CMK (cell line): ENCODE results near the gene PPM1M.

Experiments
- DNase-seq: peaks from one replicate; pipeline ENCODE4 v3.0.0-alpha.2; 2010; ENCODE audit warnings: low read depth

PPM1M gene

DNA sequence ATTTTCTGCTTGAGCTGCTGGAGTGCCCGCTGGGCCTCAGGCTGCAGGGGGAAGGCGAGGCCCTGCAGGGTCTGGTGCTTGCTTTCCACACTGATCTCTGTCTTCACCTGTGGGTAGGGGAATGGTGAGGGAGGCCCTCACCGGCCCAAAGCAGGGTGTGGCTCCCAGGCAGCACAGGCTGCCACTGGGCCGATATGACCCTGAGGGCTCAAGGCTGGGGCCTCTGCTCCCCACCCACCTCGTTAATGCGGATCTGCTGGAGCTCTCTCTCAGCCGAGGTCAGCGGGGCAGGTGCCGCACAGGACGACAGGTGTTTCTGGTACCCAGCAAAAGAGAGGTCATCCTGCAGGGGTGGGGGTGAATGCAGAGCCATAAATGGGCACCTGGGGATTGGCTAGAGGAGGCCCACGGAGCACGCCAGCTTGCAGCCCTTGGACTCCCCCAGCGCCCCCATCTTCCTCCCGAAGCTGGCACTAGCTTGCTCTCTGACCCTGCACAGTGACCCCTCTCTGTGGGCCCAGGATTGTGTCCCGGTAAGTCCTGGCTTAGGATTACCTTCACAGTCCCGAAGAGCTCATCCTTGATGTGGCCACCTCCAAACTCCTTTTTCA is 14.6 kb upstream of the PPM1M start:
- DNase-seq = no peak

DNA sequence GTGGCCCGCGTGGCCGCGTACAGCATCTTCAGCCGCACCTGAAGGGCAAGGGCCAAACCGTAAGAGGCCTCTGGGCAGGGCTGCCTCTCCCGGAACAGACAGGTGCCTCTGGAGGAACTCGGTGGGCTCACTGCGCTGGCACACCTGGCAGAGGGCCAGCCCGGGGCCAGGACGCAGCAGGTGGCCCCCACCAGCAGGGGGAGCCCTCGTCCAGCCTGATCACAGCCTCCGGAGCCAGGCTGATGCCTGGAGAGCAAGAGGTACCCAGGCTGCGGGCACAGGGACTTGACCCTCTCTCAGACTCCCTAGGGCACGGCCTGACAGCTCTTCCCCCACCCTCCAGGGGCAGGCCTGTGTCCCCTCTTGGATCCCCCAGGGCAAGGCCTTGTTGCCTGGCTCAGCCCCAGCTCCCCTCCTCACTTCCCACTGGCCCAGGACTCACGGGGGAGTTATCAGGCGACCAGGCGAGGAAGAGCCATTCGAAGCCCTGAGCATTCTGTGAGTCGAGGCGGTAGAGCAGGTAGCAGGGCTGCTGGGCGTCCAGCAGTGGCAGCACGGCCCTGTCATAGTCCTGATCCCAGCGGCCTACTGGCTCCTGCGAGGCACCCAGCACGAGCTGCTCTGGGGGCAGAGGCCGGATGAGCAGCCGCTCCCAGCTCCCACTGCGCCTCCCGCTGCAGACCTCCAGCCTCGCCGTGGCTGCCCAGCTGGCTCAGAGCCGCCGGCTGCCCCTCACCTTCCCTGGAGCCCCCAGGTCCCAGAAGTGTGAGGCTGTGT is 13.9 kb upstream of the PPM1M start:
- DNase-seq = no peak

DNA sequence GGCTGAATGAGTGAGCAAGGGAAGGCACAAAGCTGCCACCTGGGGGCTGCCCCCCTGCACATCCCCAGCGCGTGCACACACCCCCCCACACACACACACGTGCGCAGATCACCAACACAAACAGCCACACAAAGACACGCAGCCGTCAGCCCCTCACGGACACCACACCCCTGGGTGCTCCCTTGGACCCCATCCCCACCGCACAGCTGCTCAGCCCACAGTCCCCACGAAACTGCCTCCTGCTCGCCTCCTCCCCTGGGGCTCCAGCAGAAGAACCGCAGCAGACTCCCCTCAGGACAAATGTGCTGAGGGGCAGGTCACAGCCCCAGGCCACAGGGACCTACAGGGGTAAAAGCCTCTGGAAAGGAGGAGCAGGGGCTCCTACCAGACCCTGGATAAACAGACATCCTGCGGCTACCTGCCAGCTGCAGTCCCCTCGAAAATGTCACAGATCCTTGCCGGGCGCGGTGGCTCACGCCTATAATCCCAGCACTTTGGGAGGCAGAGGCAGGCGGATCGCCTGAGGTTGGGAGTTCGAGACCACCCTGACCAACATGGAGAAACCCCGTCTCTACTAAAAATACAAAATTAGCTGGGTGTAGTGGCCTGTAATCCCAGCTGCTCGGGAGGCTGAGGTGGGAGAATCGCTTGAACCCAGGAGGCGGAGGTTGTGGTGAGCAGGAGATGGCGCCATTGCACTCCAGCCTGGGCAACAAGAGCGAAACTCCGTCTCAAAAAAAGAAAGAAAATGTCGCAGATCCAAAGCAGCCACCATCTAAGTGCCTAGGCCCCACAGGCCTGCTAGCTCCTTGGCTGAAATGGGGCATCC is 13.1 kb upstream of the PPM1M start:
- DNase-seq = no peak

DNA sequence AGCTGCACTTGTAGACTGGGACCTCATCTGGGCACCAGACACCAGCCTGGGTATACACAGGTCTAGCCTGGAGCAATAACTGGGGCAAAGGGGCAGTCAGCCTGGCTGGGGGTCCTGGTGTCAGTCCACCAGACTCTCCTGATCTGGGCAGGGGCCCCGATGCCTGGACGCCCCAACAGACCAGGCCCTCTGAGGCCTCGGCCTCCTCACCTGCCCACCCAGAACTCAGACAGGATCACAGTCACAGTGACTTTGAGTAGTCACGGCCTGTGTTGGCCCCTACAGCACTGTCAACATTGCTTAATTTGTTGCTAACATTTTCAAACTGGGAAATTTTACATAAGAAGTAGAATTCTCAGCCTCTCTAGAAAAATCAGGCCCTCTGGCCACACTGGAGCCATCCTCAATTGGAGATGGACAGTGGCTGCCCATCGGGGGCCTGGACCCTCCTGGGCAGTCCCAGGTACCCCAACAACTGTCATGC is 12.4 kb upstream of the PPM1M start:
- DNase-seq = no peak

DNA sequence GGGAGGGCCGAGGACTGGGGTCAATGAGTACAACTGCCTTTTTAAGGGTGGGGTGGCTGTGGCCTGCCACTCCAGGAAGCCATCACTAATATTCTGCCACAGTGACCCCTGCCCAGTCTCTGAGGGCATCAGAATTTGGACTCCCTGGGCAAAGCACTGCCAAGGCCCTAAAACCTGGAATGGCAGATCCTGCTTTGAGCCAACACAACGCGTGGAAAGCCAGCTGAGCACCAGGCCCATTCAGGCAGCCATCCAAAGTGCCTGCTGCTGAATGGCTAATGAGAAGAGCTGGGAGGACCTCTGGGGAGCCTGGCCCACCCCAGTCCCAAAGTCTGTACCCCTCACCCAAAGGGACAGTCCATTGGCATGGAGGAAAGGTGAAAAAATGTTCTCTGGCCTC is 11.6 kb upstream of the PPM1M start:
- no peak for DNase-seq

DNA sequence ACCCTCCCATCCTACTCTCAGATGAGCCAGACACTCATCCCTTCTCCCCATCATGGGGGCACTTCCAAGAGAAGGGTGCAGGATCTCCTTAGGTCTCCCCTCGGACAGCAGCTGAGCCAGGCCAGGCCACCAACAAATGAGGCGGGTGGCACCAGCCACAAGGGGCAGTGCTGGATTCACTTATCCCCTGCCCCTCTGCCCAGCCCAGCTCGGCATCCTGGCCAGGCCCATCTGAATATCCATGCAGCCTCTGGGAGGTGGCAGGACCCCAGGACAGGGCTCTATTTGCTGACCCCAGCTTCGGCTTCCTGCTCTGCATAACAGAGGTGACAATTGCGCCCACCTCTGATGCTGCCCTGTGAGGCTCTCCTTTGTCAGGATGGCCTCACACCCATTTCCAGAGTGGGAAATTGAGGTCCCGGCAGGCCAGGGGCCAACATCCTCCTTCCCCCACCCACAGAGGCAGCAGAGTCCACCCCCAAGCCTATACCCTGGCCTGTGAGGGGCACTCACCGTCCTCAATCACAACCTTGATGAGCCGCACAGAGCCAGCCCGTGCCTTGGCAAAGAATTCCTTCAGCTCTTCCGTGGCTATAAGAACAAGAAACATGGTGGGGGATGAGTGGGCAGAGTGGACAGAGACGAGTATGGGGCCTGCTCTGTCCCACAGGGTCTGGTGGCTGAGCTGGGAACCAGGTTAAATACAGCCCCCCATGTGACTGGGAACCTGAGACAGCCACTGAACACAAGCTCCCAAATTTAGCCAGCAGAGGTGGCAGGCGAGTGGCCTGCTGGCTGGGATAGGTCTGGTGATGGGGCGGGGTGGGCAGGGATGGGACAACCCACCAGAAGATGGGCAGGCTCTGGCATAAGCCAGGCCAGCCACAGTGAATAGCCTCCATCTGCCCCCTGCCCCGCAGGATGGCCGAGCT is 10.8 kb upstream of the PPM1M start:
- DNase-seq = no peak

DNA sequence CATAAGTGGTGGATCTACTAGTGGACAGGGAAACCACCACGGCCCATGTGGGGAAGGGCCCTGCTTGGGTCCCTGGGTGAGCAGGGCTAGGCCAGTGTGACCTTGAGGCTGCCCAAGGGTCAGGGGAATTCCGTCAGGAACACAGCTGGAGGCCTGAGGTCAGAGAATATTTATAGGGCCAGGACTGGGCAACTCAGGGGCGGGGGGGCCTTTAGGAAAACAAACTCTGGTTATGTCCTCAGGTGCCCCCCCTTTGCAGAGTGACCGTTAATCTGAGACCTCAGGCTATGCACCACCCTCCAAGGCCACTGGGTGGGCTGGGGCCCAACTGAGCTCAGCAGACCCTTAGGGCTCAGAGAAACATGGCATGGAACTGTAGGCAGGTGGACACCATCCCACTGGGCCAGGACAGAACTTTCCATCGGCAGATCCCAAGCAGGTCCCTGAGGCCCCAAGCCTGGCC is 9.1 kb upstream of the PPM1M start:
- DNase-seq = no peak

DNA sequence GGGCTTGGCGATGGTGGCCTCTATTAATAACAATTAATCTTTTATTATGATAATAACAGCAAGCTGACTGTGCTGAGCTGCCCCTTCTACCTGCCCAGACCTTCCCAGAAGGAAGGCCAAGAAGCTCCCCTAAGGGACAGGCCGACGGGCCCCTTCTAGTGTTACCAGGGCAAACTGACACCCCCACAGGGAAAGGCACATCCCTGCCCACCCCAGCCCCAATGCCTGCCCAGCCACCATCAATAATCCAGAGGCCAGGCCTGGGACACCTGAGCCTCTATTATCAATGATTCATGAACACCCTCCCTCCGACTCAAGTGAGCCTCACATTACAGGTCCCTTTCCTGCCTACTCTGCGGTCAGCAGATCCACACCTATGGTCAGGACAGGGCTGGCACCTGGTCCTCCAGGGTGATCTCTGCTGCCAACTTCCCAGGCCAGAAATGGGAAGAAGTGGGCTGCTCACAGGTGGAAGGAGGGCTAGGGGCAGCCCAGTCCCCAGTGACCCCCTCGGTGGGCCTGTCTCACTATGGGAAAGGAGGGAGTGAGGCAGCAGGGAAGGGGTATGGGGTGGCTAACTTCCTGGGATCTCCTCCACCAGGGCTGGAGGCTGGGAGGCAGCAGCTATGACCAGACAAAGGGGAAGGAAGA is 8.4 kb upstream of the PPM1M start:
- DNase-seq = no peak

DNA sequence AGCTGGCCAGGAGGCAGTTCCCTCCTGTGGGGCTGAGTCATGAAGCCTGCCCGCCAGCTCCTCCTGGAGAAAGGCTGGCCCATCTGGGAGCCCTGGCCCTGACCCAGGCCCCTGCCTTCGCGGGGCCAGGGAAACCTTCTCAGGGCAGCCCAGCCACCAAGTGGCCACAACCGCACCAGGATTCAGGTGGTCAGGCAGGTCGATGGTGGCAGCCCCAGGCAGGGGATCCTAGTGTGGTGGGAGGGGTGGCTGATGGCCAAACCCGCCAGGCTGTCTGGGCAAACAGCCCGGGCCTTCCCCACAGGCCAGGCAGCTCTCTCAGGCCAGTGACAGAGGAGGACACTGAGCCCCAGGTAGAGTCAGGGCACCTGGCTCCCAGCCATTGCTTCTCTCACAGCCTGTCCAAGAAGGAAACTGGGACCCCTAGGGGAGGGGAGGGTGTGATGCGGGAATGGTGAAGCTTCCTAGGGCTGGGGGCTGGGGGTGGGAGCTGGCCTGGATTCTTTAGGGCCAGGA is 7.8 kb upstream of the PPM1M start:
- DNase-seq = no peak

DNA sequence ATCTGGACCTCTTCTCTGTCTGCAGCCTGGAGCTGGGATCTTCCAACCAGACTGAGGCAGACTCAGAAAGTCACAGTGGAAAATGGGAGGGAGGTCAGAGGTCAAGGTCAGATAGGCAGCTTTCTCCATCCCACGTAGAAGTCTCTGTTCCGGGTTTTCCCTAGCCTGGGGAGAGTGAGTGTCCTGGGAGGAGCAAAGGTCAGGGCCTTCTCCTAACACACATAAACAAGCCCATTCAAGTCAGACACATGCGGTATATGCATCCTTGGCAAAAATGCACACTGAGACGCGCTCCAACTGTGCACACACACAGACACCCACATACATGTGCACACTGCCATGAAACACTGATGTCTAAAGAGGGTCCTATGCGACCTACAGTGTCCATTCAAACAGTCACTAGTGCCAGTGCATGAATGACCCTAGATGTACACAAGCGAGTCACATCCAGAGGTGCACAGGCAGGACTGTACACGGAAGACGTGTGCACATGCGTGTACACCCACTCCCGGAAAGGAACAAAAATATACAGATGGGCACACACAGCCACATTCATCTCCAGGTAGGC is 7.3 kb upstream of the PPM1M start:
- no peak for DNase-seq

DNA sequence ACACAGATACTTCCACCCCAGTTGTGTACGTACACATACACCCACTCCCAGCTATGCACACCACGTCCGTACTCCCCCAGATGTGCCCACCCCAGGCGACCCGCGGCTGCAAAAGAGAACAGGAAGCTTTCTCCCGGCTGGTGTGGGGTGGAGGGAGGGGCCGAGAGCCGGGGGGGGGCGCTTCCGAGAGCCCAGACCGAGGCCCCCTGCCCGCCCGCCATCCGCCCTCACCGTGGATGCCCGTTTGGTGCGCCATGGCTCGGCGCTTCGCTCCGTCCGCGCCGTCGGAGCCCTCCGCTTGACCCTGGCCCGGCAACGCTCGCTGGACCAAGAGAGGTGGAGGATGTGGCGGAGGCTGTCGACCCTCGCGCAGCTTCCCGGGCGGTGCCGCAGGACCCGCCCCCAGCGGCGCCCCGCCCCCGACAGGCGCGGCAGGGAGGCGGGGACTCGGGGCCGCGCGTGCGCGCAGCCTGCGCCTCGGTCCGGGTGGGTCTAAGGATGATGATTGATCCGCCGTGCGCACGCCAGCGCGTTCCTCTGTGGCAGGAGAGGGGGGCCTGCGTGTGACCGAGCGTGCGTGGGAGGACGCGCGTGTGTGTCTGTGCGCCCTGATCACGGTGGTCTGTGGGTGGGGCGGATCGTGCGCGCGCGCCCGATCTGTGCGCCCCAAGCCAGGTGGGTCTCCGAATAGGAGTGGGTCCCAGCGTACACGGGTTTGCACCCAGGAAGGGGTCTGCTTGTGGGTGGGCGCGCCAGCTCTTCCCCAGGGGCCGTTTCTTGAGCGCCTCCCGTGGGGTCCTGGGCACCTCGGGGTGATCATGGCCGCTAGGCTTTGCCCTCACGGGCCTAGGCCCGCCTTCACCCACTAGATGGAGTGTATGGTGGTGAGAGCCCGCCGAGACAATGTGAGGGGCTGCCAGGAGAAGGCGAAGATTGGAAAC is 6.5 kb upstream of the PPM1M start, which contains the start of gene TWF2:
Gene TWF2 (minus strand): TSS at position 398 of the 941 bp plus-strand sequence. CDS start 142 bp downstream, at position 256.
- peak; percentile 93 for DNase-seq

DNA sequence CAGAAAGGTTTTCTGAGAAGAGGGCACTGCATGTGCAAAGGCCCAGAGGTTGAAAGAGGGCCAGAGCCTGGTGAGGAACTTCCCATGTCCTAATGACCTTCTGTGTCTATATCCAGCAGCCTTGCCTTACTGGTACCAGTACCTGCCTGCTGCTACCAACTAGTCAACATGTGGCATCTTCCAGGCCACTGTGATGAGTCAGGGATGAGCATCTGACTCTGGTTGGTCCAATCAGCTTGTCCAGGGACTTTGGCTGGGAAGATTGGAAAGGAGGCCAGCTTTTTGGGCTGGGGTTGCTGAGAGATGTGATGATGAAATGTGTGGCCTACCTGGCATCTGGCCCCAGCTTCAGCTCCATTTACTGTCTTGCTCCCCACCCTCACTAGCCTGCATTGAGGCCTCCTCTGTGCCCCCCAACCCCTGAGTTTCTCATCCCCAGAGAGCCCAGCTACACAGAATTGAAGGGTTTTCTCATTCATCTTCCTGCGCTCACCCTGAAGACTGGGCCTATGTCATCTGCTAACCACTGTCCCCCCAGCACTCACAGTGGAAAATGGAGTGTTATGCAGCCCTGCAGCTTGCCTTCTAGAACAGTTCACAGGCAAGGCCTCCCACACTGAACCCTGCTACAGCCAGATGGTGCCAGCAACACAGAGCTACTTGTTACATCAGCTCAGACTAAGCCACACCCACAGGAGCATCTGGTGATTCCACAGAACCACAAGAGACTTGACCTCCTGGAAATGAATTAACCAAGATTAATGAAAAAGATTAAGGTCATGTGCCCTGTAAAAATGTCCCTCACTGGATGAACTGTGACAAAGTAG is 5.3 kb upstream of the PPM1M start:
- DNase-seq = peak; percentile 83

DNA sequence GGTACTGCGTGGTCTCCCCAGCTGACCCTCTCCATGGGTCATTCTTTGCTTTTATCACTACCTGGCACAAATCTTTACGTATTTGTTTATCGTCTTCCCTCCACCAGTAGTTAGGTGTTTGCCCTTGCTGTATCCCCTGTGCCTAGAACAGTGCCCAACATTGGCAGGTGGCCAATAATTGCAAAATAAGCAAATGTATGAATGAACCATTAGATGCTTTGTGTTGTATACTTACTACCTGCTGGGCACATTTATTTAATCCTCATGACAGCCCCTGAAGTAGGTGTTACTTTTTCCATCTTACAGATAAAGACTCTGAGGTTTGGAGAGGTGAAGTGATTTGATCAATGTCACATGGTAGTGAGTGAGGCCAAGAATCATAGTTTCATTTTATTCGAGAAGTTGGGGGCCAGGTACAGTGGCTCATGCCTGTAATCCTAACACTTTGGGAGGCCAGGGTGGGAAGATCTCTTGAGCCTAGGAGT is 4.6 kb upstream of the PPM1M start:
- DNase-seq = no peak

DNA sequence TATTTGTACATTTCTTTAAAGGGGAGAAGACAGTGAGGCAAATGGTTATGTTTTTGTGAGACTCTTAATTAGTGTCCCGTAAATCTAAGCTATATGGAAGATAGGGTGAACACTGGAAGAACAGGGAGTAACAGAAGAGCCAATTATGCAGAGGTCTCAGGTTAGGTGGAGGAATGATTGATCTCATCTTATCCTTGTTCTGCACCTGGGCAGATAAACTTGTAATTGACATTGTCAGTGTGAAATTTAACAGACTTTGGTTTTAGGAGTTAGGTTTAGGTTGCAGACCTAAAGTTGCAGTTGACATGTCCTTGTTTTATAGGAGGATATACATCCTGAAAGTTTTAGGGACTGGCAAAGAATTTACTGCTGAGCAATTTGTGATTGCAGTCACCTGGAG is 3.5 kb upstream of the PPM1M start:
- DNase-seq = no peak

DNA sequence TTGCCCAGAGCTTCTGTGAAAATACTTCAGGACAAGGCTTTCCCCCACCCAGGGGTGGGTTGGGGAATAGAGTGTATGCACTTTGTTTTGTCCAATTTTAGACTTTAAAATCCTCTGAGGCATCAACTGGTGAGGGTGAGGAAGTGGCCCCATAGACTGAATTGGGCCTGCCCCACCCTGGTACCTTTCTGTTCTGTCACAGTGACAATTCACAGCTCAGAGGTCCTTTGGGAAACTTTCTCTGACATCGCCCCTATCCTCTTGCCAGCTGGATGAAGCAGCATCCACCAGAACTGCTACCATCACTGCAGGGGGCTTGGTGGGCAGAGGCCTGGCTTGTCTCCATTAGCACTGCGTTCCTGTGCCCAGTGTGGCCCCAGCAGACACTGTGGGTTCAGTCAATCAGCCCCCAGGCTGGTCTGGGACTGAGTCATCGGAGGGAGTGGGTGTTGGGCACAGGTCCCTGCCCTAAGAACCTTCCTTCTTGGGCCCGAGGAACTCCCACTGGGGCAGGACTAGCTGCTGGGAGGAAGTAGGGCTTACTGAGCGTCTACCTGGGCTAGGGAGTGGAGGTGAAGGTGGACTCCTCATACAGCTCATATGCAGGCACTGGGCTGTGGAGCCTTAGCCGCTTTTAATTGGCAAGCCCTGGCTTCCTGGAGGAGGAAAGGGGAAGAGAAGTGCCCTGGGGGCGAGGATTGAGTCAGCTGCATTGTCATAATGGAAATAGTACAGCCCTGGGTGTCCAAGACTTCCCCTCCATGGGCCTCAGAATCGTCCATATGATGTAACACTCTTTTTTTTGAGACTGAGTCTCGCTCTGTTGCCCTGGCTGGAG is 1.5 kb upstream of the PPM1M start:
- no peak for DNase-seq

DNA sequence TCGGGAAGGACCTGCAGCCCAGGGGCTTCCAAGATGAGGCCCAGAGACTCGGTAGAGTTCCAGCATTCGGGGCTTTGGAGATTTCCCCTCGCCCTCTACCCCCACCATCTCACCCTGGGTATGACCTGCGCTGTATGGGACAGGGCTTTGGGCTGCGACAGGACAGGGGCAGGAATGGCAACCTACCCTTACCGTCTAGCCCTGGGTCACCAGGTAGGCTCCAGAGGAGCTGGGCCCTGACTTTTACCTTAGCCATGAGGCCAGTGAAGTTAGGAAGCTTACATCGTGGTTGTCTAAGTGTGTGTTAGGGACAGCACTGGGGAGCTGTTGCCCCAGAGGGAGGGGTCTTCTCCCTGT is 683 bp downstream of the PPM1M start:
- no peak for DNase-seq

DNA sequence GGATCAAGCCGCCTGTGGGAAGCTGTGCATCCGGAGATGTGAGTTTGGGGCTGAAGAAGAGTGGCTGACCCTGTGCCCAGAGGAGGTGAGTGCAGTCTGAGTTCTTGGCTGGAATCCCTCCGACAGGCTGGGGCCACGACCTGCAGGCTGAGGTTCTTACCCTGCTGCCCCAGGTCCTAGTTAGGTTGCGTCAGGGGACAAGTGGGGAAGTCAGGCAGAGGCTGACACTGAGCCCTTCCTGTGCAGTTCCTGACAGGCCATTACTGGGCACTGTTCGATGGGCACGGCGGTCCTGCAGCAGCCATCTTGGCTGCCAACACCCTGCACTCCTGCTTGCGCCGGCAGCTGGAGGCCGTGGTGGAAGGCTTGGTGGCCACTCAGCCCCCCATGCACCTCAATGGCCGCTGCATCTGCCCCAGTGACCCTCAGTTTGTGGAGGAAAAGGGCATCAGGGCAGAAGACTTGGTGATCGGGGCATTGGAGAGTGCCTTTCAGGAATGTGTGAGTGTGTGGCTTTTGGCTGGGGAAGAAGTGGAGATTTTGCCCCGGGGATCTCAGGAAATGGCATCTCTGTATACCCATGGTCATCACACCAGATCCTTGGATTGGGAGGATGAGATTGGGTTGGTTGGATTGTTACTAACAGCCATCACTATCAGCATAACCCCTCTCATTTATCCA is 1.3 kb downstream of the PPM1M start:
- DNase-seq = no peak
